Fibroblast of lung (primary cell): Measurements from ENCODE around the gene NEDD4L. TPM values are rescaled to one million over a fixed set of nuclear protein-coding genes. Genes with fewer than 3 reads are reported as not detected.

ENCODE experiments used
- DNase-seq, 2 donors: peaks; one replicate each; pipeline versions ENCODE4 v3.0.0 to v3.0.0-alpha.2; 2010; ENCODE audit warnings: low read depth in 2 of 2
- H2AFZ ChIP-seq: 2 replicates; pipeline ENCODE4 v1.5.1; 2012; ENCODE audit warnings: low read length, control low read depth, inconsistent platforms
- H3K27ac ChIP-seq: 2 replicates; pipeline ENCODE4 v1.5.1; 2011; ENCODE audit warnings: low read length, control low read depth; ENCODE audit not compliant: insufficient read depth
- H3K27me3 ChIP-seq: 2 replicates; pipeline ENCODE4 v1.5.1; 2011; ENCODE audit warnings: mild to moderate bottlenecking, low read length; ENCODE audit not compliant: control insufficient read depth, insufficient read depth
- H3K36me3 ChIP-seq: 2 replicates; pipeline ENCODE4 v1.5.1; 2011; ENCODE audit warnings: low read length; ENCODE audit not compliant: control insufficient read depth, insufficient read depth
- H3K4me1 ChIP-seq: 2 replicates; pipeline ENCODE4 v1.5.1; 2011; ENCODE audit warnings: low read length; ENCODE audit not compliant: control insufficient read depth, insufficient read depth; ENCODE audit errors: extremely low read depth
- H3K4me2 ChIP-seq: 2 replicates; pipeline ENCODE4 v1.5.1; 2011; ENCODE audit warnings: low read length, control low read depth; ENCODE audit not compliant: insufficient read depth; ENCODE audit errors: extremely low read depth
- H3K4me3 ChIP-seq, 4 experiments: fragments of 200-600 bp in 1 of 4; sonication (generic) in 1 of 4; replicated peaks in 1 of 4; 2 replicates each; pipeline ENCODE4 v1.5.1; 2011 to 2016; ENCODE audit warnings: low read length in 4 of 4, low read depth in 3 of 4, mild to moderate bottlenecking in 3 of 4, control low read depth in 2 of 4, inconsistent platforms in 1 of 4, mixed read lengths in 1 of 4; ENCODE audit not compliant: insufficient read depth in 1 of 4; ENCODE audit errors: control extremely low read depth in 1 of 4
- H3K79me2 ChIP-seq: 2 replicates; pipeline ENCODE4 v1.5.1; 2012; ENCODE audit warnings: mild to moderate bottlenecking, low read length, inconsistent platforms; ENCODE audit not compliant: control insufficient read depth, insufficient read depth
- H3K9ac ChIP-seq: 2 replicates; pipeline ENCODE4 v1.5.1; 2011; ENCODE audit warnings: mild to moderate bottlenecking, low read length, control low read depth; ENCODE audit not compliant: insufficient read depth
- H3K9me3 ChIP-seq: 2 replicates; pipeline ENCODE4 v1.5.1; 2012; ENCODE audit warnings: low read depth, low read length; ENCODE audit not compliant: control insufficient read depth, insufficient read depth
- H4K20me1 ChIP-seq: 2 replicates; pipeline ENCODE4 v1.5.1; 2011; ENCODE audit warnings: low read length; ENCODE audit not compliant: control insufficient read depth, insufficient read depth; ENCODE audit errors: extremely low read depth
- EZH2 ChIP-seq: IDR thresholded peaks from 2 replicates; pipeline ENCODE4 v1.5.1; 2012; ENCODE audit warnings: low read length, control low read depth, mild to moderate bottlenecking; ENCODE audit errors: missing control alignments
- polyA plus RNA-seq, 2 donors: library from polyadenylated mRNA; depleted of rRNA in 1 of 2; stranded (reverse) in 1 of 2; unstranded in 1 of 2; fragments of >200 nt; gene quantifications; 2 replicates each; pipeline ENCODE4 v1.2.1, GENCODE V29; 2011 to 2012; ENCODE audit warnings: missing spikeins in 1 of 2
- total RNA-seq: library from RNA; depleted of rRNA; stranded (reverse); fragments of >200 nt; gene quantifications from 2 replicates; pipeline ENCODE4 v1.2.1, GENCODE V29; 2014
- TF ChIP-seq, protein P1 (sequence below), 2 donors: IDR thresholded peaks in 1 of 2; conservative IDR thresholded peaks in 1 of 2; 1 replicate in 1 of 2; 2 replicates in 1 of 2; pipeline ENCODE4 v1.5.1; 2011 to 2012; ENCODE audit warnings: low read length in 2 of 2, control low read depth in 1 of 2, inconsistent platforms in 1 of 2, low read depth in 1 of 2, mild to moderate bottlenecking in 1 of 2

Gene NEDD4L
- total and polyA plus RNA-seq, 2 donors (not counting 1 experiment from before 2014, with no cell fraction given) = 5.5 to 18.7 TPM

DNA sequence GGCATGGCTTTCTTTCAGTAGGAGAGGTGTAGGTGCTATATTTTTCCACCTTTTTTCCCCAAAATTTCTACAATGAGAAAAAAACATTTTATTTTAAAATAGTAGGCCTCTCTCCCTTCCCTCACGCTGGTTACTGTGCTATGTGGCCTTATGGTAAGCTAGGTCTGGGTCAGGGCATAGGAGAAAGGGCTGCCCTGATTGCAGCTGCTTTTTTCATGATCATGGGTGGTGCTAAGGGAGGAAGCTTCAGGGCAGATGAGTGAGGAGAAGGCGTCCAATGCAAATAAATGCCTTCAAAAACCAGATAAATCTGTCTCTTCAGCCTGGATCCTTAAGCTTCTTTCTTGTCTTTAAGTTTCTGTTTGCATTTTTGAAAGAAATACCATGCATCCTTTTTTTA is 338.4 kb downstream of the NEDD4L start:
- no peaks in the 10 kb centered on the region for H3K9me3 ChIP-seq
- no peaks in the 10 kb centered on the region for H3K36me3 ChIP-seq
- H3K9ac ChIP-seq = no peak overlapping the region
- no peak overlapping the region for H3K4me2 ChIP-seq
- H3K79me2 ChIP-seq = no peaks in the 10 kb centered on the region
- no peak overlapping the region for H3K4me3 ChIP-seq
- H3K4me1 ChIP-seq = no peaks in the 10 kb centered on the region
- TF ChIP-seq, protein P1, sequence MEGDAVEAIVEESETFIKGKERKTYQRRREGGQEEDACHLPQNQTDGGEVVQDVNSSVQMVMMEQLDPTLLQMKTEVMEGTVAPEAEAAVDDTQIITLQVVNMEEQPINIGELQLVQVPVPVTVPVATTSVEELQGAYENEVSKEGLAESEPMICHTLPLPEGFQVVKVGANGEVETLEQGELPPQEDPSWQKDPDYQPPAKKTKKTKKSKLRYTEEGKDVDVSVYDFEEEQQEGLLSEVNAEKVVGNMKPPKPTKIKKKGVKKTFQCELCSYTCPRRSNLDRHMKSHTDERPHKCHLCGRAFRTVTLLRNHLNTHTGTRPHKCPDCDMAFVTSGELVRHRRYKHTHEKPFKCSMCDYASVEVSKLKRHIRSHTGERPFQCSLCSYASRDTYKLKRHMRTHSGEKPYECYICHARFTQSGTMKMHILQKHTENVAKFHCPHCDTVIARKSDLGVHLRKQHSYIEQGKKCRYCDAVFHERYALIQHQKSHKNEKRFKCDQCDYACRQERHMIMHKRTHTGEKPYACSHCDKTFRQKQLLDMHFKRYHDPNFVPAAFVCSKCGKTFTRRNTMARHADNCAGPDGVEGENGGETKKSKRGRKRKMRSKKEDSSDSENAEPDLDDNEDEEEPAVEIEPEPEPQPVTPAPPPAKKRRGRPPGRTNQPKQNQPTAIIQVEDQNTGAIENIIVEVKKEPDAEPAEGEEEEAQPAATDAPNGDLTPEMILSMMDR (conservative IDR thresholded peaks at IDR 0.05 in 1 of 2, IDR thresholded peaks at IDR 0.05 in 1 of 2; ENCODE audit: low read depth in 1 of 2, low read length in 2 of 2) = no peak
- TF ChIP-seq EZH2 = no peak
- H4K20me1 ChIP-seq = no peaks in the 10 kb centered on the region
- no peak for DNase-seq
- no peak overlapping the region for H2AFZ ChIP-seq
- no peak overlapping the region for H3K27ac ChIP-seq
- H3K27me3 ChIP-seq = no peaks in the 10 kb centered on the region

DNA sequence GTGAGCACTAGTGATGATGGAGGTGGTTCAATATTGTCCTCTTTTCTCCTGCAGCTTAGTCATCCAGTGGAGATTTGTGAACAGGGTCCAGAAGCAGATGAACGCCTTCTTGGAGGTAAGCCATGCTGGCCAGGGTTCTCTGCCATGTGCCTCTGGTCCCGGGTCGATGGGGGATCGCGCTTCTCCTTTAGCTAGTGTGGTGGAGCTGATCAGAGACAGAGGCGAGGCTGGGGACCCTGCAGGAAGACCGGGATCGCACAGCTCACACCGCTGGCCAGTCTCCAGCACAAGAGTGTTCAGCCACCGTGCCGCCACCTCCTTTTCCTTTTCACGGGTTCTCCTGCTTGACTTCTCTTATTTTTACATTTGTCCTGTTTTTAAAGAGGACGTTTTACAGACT is 341.4 kb downstream of the NEDD4L start:
- TF ChIP-seq EZH2 = no peak
- TF ChIP-seq, protein P1 (conservative IDR thresholded peaks at IDR 0.05 in 1 of 2, IDR thresholded peaks at IDR 0.05 in 1 of 2; ENCODE audit: low read depth in 1 of 2, low read length in 2 of 2) = no peak

DNA sequence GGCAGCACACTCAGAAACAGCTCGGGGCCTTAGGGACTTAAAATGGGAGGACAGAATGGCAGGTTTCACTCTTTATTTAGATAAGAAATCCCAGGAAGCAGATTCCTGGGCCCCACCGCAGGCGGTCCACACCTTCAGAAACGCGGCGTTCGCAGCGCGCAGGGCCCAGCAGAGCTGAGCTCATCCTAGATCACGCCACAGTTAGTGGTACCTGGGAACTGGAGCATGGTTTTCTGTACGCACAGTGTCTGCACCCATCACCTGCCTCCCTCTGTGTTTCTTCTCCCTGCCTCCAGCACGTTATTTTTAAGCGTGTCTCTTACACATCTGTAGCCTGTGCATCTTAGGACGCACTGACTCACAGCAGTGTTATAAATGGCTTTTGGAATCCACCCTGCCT is 342.8 kb downstream of the NEDD4L start:
- Histone ChIP-seq H3K36me3 (no peaks in the 10 kb centered on the region), H4K20me1 (no peaks in the 10 kb centered on the region), H3K27ac (no peak overlapping the region)

More for the DNA sequence above, 341.4 kb downstream of the NEDD4L start:
- H3K9me3 ChIP-seq = no peaks in the 10 kb centered on the region
- H3K4me2 ChIP-seq = no peak overlapping the region
- H3K4me1 ChIP-seq = no peaks in the 10 kb centered on the region
- H2AFZ ChIP-seq = no peak overlapping the region
- no peak overlapping the region for H3K9ac ChIP-seq
- H3K36me3 ChIP-seq = no peaks in the 10 kb centered on the region
- H3K79me2 ChIP-seq = no peaks in the 10 kb centered on the region
- H4K20me1 ChIP-seq = no peaks in the 10 kb centered on the region
- H3K27ac ChIP-seq = no peak overlapping the region
- H3K4me3 ChIP-seq = no peak overlapping the region
- no peaks in the 10 kb centered on the region for H3K27me3 ChIP-seq
- no peak for DNase-seq

More for the DNA sequence above, 342.8 kb downstream of the NEDD4L start:
- H3K4me3 ChIP-seq = no peak overlapping the region
- H3K9me3 ChIP-seq = no peaks in the 10 kb centered on the region
- H3K4me1 ChIP-seq = no peaks in the 10 kb centered on the region
- H3K9ac ChIP-seq = no peak overlapping the region
- no peaks in the 10 kb centered on the region for H3K27me3 ChIP-seq
- no peak for DNase-seq
- H3K4me2 ChIP-seq = no peak overlapping the region
- H3K79me2 ChIP-seq = no peaks in the 10 kb centered on the region
- no peak overlapping the region for H2AFZ ChIP-seq
- TF ChIP-seq EZH2 = no peak
- TF ChIP-seq, protein P1 (conservative IDR thresholded peaks at IDR 0.05 in 1 of 2, IDR thresholded peaks at IDR 0.05 in 1 of 2; ENCODE audit: low read depth in 1 of 2, low read length in 2 of 2) = no peak
